Placental pericyte (primary cell): ENCODE results near the gene SPIN1. TPM values are rescaled to one million over a fixed set of nuclear protein-coding genes. Genes with fewer than 3 reads are reported as not detected.

ENCODE experiments used
- total RNA-seq: library from RNA; depleted of rRNA; stranded (reverse); fragments of >200 nt; gene quantifications from 2 replicates; pipeline ENCODE4 v1.2.3, GENCODE V29; 2012

The SPIN1 gene
- total RNA-seq = 74.6 and 139 TPM in 2 replicates

DNA sequence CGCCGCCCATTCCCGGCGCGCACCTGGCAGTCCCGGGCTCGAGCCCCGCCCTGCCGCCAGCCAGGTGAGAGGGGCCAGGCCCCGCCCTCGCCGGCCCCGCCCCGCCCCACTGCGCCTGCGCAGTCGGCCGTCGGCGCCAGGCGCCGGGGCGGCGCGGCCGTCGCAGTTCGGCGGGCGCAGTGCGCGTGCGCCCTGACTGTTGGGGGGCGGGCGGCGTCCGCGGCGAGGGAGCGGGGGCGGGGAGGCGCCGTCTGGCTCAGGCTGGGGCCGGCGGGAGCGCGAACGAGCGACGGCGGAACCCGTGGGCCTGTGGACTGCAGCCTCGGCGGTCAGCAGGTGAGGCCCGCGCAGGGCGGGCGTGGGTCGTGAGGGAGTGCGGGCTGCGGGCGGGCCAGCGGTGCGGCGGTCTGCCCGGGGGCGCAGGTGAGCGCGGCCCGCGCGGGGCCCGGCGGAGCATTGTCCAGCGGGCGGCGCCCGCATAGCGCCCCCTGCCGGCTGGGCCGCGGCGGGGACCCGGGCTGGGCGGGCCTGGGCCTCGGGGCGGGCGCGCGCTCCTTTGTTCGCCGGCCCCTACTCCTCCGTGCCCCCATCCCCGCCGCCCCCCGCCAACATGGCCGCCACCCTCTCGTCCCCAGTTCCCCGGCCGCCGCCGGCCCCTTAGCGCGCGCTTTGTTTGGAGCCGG is at the start of gene SPIN1:
Gene SPIN1, plus strand, starts transcription at position 242 of the 683 bp plus-strand sequence. CDS start 38,096 bp downstream, outside the sequence.

Other genes with a start within 250 kb of the SPIN1 start
- not detected in 2 replicates for gene SPATA31C2, start 250.0 kb upstream of the SPIN1 start, total RNA-seq
- gene NXNL2, start 146.7 kb downstream of the SPIN1 start, total RNA-seq = 0.22 and 1.3 TPM in 2 replicates